Measurements from ENCODE around the gene LRRFIP2. TPM values are rescaled to one million over a fixed set of nuclear protein-coding genes. Genes with fewer than 3 reads are reported as not detected.

The LRRFIP2 gene
- total RNA-seq, 1 experiment from 2014 or later, result 40.2 TPM

GRCh38 chr3:37030588-37030987, 143.8 kb downstream of the LRRFIP2 start:
- Histone ChIP-seq H3K9me3 (ENCODE audit: low read depth, low read length, poor library complexity, severe bottlenecking) (peaks cover 8% of the 10 kb centered on the region), H3K36me3 (ENCODE audit: insufficient read depth, low read length, poor library complexity, severe bottlenecking) (peaks cover 63% of the 10 kb centered on the region)
- BruUV-seq (replicated peaks), result no TSS peak

GRCh38 chr3:37029516-37030163, 144.7 kb downstream of the LRRFIP2 start:
- CTCF ChIA-PET, result no interaction called here
- Histone ChIP-seq H3K36me3 (ENCODE audit: insufficient read depth, low read length, poor library complexity, severe bottlenecking) (peaks cover 61% of the 10 kb centered on the region), H3K9me3 (ENCODE audit: low read depth, low read length, poor library complexity, severe bottlenecking) (no peaks in the 10 kb centered on the region), H3K4me1 (ENCODE audit: insufficient read depth, low read length, poor library complexity, severe bottlenecking) (no peaks in the 10 kb centered on the region), H3K27ac (ENCODE audit: low read depth, low read length, poor library complexity, severe bottlenecking) (no peak overlapping the region), H3K4me3 (ENCODE audit: low read depth, low read length, poor library complexity, severe bottlenecking) (no peak overlapping the region), H3K27me3 (replicated peaks; ENCODE audit: insufficient read depth, low read depth, low read length, poor library complexity) (no peaks in the 10 kb centered on the region)
- BruUV-seq (replicated peaks), result no TSS peak
- intact Hi-C loops (cut with micrococcal nuclease; ENCODE audit: unreplicated experiment), result no loop called here
- POLR2A ChIA-PET (ENCODE audit: low non-redundant PET), result no interaction called here
- DNase-seq (ENCODE audit: low spot score), result no peak
- TF ChIP-seq EZH2 (IDR thresholded peaks at IDR 0.05; ENCODE audit: borderline replicate concordance, low read depth, low read length, poor library complexity, severe bottlenecking), result no peak
- TF ChIP-seq CTCF (conservative IDR thresholded peaks at IDR 0.05; ENCODE audit: low read depth, low read length), result no peak

More at GRCh38 chr3:37030588-37030987, 143.8 kb downstream of the LRRFIP2 start:
- H3K27ac ChIP-seq (ENCODE audit: low read depth, low read length, poor library complexity, severe bottlenecking), result no peak overlapping the region
- TF ChIP-seq EZH2 (IDR thresholded peaks at IDR 0.05; ENCODE audit: borderline replicate concordance, low read depth, low read length, poor library complexity, severe bottlenecking), result no peak
- intact Hi-C loops (cut with micrococcal nuclease; ENCODE audit: unreplicated experiment), result no loop called here
- no peak for DNase-seq (ENCODE audit: low spot score)
- H3K4me1 ChIP-seq (ENCODE audit: insufficient read depth, low read length, poor library complexity, severe bottlenecking), result no peaks in the 10 kb centered on the region
- CTCF ChIA-PET, result no interaction called here
- POLR2A ChIA-PET (ENCODE audit: low non-redundant PET), result no interaction called here
- no peaks in the 10 kb centered on the region for H3K27me3 ChIP-seq (replicated peaks; ENCODE audit: insufficient read depth, low read depth, low read length, poor library complexity)
- H3K4me3 ChIP-seq (ENCODE audit: low read depth, low read length, poor library complexity, severe bottlenecking), result no peak overlapping the region

- no peak overlapping the region for H3K4me3 ChIP-seq (ENCODE audit: low read depth, low read length, poor library complexity, severe bottlenecking)
- no peak for TF ChIP-seq CTCF (conservative IDR thresholded peaks at IDR 0.05; ENCODE audit: low read depth, low read length)
- TF ChIP-seq EZH2 (IDR thresholded peaks at IDR 0.05; ENCODE audit: borderline replicate concordance, low read depth, low read length, poor library complexity, severe bottlenecking), result no peak
- H3K9me3 ChIP-seq (ENCODE audit: low read depth, low read length, poor library complexity, severe bottlenecking), result no peaks in the 10 kb centered on the region
- H3K36me3 ChIP-seq (ENCODE audit: insufficient read depth, low read length, poor library complexity, severe bottlenecking), result peaks cover 62% of the 10 kb centered on the region
- POLR2A ChIA-PET (ENCODE audit: low non-redundant PET), result no interaction called here
- no peak for DNase-seq (ENCODE audit: low spot score)
- no peaks in the 10 kb centered on the region for H3K4me1 ChIP-seq (ENCODE audit: insufficient read depth, low read length, poor library complexity, severe bottlenecking)
- BruUV-seq (replicated peaks), result no TSS peak
- no peak overlapping the region for H3K27ac ChIP-seq (ENCODE audit: low read depth, low read length, poor library complexity, severe bottlenecking)
- H3K27me3 ChIP-seq (replicated peaks; ENCODE audit: insufficient read depth, low read depth, low read length, poor library complexity), result no peaks in the 10 kb centered on the region
- CTCF ChIA-PET, result no interaction called here
- intact Hi-C loops (cut with micrococcal nuclease; ENCODE audit: unreplicated experiment), result no loop called here
These were observed 145.3 kb downstream of the LRRFIP2 start for GRCh38 chr3:37029111-37029510.

- peak; percentile 10 for DNase-seq (ENCODE audit: low spot score)
- Histone ChIP-seq H3K27ac (ENCODE audit: low read depth, low read length, poor library complexity, severe bottlenecking) (no peak overlapping the region), H3K27me3 (replicated peaks; ENCODE audit: insufficient read depth, low read depth, low read length, poor library complexity) (no peaks in the 10 kb centered on the region), H3K4me1 (ENCODE audit: insufficient read depth, low read length, poor library complexity, severe bottlenecking) (no peaks in the 10 kb centered on the region), H3K9me3 (ENCODE audit: low read depth, low read length, poor library complexity, severe bottlenecking) (no peaks in the 10 kb centered on the region), H3K36me3 (ENCODE audit: insufficient read depth, low read length, poor library complexity, severe bottlenecking) (peaks cover 61% of the 10 kb centered on the region), H3K4me3 (ENCODE audit: low read depth, low read length, poor library complexity, severe bottlenecking) (no peak overlapping the region)
- CTCF ChIA-PET, result no interaction called here
- intact Hi-C loops (cut with micrococcal nuclease; ENCODE audit: unreplicated experiment), result no loop called here
- no TSS peak for BruUV-seq (replicated peaks)
- POLR2A ChIA-PET (ENCODE audit: low non-redundant PET), result no interaction called here
- TF ChIP-seq EZH2 (IDR thresholded peaks at IDR 0.05; ENCODE audit: borderline replicate concordance, low read depth, low read length, poor library complexity, severe bottlenecking) (no peak), CTCF (conservative IDR thresholded peaks at IDR 0.05; ENCODE audit: low read depth, low read length) (no peak)
These were observed 146.1 kb downstream of the LRRFIP2 start for GRCh38 chr3:37028329-37028728.
